SJSA1 (cell line): ENCODE measurements around the gene FKBP8. TPM values are rescaled to one million over a fixed set of nuclear protein-coding genes. Genes with fewer than 3 reads are reported as not detected.

ENCODE experiments used
- DNase-seq, 2 experiments: peaks; one replicate each; pipeline ENCODE4 v3.0.0-alpha.2; 2015 to 2020; ENCODE audit warnings: low spot score in 2 of 2, low read depth in 1 of 2
- H3K27ac ChIP-seq: fragments of 250-450 bp; sonication (Bioruptor Pico); 2 replicates; pipeline ENCODE4 v1.5.1; 2020; ENCODE audit warnings: mild to moderate bottlenecking, moderate library complexity
- H3K27me3 ChIP-seq: fragments of 250-450 bp; sonication (Bioruptor Pico); replicated peaks from 2 replicates; pipeline ENCODE4 v1.5.1; 2020; ENCODE audit warnings: mild to moderate bottlenecking, moderate library complexity
- H3K36me3 ChIP-seq: fragments of 250-450 bp; sonication (Bioruptor Pico); 2 replicates; pipeline ENCODE4 v1.5.1; 2020; ENCODE audit warnings: mild to moderate bottlenecking
- H3K4me1 ChIP-seq: fragments of 250-450 bp; sonication (Bioruptor Pico); replicated peaks from 2 replicates; pipeline ENCODE4 v1.6.1; 2021; ENCODE audit warnings: mild to moderate bottlenecking
- H3K4me3 ChIP-seq: fragments of 250-450 bp; sonication (Bioruptor Pico); 2 replicates; pipeline ENCODE4 v1.5.1; 2020; ENCODE audit warnings: mild to moderate bottlenecking
- H3K9me3 ChIP-seq: fragments of 250-450 bp; sonication (Bioruptor Pico); replicated peaks from 2 replicates; pipeline ENCODE4 v1.5.1; 2020; ENCODE audit warnings: mild to moderate bottlenecking
- total RNA-seq: library from RNA; depleted of rRNA; stranded (reverse); fragments of >200 nt; shearing (Covaris generic); gene quantifications from 2 replicates; pipeline ENCODE4 v1.2.3, GENCODE V29; 2014

The FKBP8 gene
- total RNA-seq, 1 experiment from 2014 or later: 212 TPM

DNA sequence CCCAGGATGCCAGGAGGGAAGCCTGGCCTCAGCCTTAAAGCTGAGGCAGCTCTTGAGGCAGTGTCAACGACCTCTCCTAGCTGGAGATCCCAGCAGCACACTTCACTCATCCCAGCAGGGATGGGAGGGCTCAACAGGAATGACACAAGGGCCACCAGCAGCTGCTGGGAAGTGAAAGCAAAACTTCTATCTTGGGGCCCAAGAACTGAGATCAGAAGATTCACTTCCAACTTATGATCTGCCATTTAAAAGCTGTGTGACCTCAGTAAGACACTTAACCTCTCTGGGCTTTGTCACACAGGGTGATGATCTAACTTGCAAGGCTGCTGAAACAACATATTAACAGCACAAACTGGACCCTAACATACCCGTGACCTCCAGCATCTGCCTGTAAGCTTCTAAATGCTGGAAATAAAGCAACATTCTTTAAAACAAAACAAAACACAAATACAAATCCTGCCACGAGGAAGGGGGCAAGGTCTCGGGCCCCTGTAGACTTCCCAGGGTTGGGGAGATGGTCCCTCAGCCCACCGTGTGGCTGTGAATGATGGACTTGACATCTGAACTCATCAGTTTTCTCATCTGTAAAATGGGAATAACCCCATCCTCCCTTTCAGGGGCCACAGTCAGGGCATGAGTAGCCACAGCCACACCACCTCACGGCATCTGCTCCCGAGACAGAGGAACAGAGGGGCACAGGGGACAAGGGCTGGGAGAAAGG is 44.2 kb downstream of the FKBP8 start:
- no peak for DNase-seq
- peaks cover 3% of the 10 kb centered on the region; the same call in 1 of the 2 replicates for H3K36me3 ChIP-seq
- H3K9me3 ChIP-seq: no peaks in the 10 kb centered on the region
- H3K27ac ChIP-seq: no peak overlapping the region
- H3K4me1 ChIP-seq: peaks cover 10% of the 10 kb centered on the region; the same call in 1 of the 2 replicates
- no peak overlapping the region for H3K4me3 ChIP-seq
- H3K27me3 ChIP-seq: no peaks in the 10 kb centered on the region

- Histone ChIP-seq H3K4me1 (peaks cover 10% of the 10 kb centered on the region; the same call in 1 of the 2 replicates), H3K4me3 (no peak overlapping the region), H3K27ac (no peak overlapping the region), H3K27me3 (no peaks in the 10 kb centered on the region), H3K9me3 (no peaks in the 10 kb centered on the region), H3K36me3 (peaks cover 3% of the 10 kb centered on the region)
- DNase-seq: no peak
These were observed 46.5 kb downstream of the FKBP8 start for GRCh38 chr19:18496980-18497256.

DNA sequence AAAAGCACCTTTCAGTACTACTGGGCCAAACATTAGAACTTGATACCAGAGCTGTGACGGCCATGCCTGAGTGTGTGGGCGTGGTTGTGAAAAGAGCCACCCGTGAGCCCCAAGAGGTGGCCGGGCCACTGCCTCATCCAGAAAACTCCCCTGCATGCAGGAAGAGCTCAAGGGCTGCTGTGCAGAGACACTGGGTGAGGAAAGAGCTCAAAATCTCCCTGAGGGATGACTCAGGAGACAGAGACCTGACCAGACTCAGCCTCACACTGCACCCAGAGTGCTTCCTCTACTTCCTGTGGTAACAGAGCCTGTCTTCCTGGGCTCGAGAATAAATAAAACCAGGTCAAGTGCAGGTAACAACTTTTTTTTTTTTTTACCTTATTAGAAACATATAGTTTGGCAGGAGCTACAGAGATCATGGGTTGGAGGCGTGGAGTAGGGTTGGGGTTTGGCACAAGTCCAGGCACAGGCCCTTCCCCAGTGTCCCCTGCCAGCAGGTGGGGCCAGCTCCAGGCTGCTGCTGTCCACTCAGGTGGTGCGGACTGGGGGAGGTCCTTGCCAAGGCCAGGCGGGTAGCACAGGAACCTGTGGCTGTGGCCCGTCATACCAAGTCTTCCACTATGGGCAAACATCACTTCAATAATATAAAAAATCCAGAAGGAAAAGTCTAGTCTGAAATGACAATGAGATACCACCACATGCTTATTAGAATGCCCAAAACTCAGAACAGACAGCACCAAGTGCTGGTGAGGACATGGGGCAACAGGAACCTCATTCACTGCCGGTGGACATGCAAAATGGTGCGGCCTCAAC is 47.0 kb downstream of the FKBP8 start:
- Histone ChIP-seq H3K36me3 (peaks cover under 1% of the 10 kb centered on the region), H3K27me3 (no peaks in the 10 kb centered on the region), H3K27ac (no peak overlapping the region), H3K4me3 (no peak overlapping the region), H3K9me3 (no peaks in the 10 kb centered on the region), H3K4me1 (peaks cover 10% of the 10 kb centered on the region; the same call in 1 of the 2 replicates)
- DNase-seq: no peak

DNA sequence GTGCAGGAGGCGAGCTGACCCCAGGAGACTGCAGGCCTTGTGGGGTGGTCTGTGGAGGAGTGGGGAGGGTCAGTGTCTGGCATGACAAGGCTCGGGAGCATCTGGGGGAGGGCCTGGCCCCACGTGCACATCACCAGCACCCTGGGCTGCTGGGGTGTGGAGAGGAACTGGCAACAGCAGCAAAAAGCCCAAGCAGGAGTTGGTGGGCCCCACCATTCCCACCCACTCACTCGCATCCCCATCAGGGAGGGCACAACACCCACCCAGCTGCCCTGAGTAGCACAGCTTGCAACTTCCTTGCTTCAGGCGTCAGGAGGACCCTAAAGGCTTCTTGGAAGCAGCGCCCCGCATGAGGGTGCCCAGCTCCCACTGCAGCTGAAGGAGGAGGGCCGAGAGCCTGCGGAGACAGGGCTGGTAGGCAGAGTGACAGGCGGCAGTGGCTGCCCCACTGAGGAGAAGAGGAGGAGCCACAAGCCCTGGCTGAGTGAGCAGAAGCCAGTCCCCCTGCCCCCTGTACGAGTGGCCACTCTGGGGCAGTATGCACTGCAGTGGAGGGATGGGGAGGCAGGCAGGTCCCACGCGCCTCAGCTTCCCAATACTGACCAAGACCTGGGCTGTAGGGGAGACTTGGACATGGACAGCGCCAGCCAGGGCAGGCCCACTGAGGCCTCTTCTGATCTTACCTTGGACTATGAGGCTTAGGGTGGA is 48.0 kb downstream of the FKBP8 start:
- Histone ChIP-seq H3K4me1 (peaks cover 10% of the 10 kb centered on the region; the same call in 1 of the 2 replicates), H3K27ac (no peak overlapping the region)

GRCh38 chr19:18494267-18494607 is 49.1 kb downstream of the FKBP8 start:
- H3K4me3 ChIP-seq: no peak overlapping the region

More for the DNA sequence above, 48.0 kb downstream of the FKBP8 start:
- H3K9me3 ChIP-seq: no peaks in the 10 kb centered on the region
- no peak overlapping the region for H3K4me3 ChIP-seq
- H3K36me3 ChIP-seq: peaks cover 5% of the 10 kb centered on the region; the same call in 1 of the 2 replicates
- no peaks in the 10 kb centered on the region for H3K27me3 ChIP-seq
- DNase-seq: no peak

DNA sequence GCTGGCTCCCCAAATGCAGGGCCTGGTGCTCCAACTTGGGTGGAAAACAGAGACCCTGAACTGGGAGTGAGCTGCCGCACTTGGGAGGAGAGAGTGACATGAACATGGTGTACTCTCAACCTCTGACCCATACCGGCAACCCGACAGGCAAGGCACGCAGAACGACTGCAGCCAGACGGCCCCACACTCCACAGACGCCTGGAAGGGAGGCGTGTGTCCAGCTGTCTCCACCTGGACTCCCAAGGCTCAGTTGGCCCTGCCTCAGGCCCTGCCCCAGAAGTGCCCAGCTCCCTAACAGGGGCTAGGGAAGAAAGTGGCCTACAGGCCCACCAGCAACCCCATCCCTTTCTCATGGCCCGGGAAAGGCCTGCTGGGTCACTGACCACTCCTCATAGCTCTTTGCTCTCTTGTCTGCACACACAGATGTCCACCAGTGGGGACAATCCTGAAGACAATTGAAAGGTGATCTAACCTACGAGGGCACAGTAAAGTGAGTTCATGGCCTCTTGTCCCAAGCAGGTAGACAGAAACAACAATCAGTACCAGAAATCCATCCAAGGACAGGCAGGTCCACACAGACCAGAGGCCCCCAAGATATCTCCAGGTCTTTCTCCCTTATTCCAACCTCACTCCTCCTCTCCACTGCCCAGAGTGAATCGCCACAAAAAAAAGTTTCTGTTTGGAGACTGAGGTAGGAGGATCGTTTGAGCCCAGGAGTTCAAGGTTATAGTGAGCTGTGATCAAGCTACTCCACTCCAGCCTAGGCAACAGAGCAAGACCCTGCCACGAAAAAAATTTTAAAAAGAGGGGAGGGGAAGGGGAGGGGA is 49.7 kb downstream of the FKBP8 start:
- no peaks in the 10 kb centered on the region for H3K27me3 ChIP-seq
- no peaks in the 10 kb centered on the region for H3K9me3 ChIP-seq
- H3K36me3 ChIP-seq: peaks cover 6% of the 10 kb centered on the region; the same call in 1 of the 2 replicates
- DNase-seq: no peak
- H3K4me1 ChIP-seq: peaks cover 13% of the 10 kb centered on the region
- H3K4me3 ChIP-seq: no peak overlapping the region
- no peak overlapping the region for H3K27ac ChIP-seq

More at GRCh38 chr19:18494267-18494607, 49.1 kb downstream of the FKBP8 start:
- Histone ChIP-seq H3K27me3 (no peaks in the 10 kb centered on the region), H3K9me3 (no peaks in the 10 kb centered on the region), H3K4me1 (peaks cover 10% of the 10 kb centered on the region; the same call in 1 of the 2 replicates), H3K27ac (no peak overlapping the region), H3K36me3 (peaks cover 6% of the 10 kb centered on the region; the same call in 1 of the 2 replicates)
- no peak for DNase-seq

- Histone ChIP-seq H3K9me3 (no peaks in the 10 kb centered on the region), H3K4me1 (peaks cover 26% of the 10 kb centered on the region), H3K4me3 (no peak overlapping the region), H3K27ac (no peak overlapping the region), H3K36me3 (peaks cover 6% of the 10 kb centered on the region), H3K27me3 (no peaks in the 10 kb centered on the region)
- DNase-seq: no peak
These were observed 51.1 kb downstream of the FKBP8 start for GRCh38 chr19:18491995-18492953.

DNA sequence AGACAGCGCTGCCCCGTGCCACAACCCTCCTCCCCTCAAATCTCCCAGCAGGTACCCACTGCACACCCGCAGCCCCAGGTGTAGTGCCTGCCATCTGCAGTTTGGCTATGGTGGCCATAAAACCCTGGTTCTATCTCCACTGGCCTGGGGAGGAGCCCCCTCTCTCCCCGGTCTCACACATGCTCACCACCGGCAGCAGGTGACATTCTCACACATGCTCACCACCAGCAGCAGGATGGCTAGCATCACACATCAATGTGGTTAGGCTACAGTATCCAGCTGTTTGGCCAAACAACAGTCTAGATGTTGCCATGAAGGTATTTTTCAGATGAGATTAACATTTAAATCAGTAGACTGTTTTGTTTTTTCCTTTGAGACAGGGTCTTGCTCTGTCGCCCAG is 52.6 kb downstream of the FKBP8 start:
- Histone ChIP-seq H3K27ac (no peak overlapping the region), H3K27me3 (no peaks in the 10 kb centered on the region), H3K36me3 (peaks cover 11% of the 10 kb centered on the region), H3K4me1 (peaks cover 33% of the 10 kb centered on the region), H3K9me3 (no peaks in the 10 kb centered on the region), H3K4me3 (no peak overlapping the region)
- DNase-seq: no peak

GRCh38 chr19:18489627-18490184 is 53.7 kb downstream of the FKBP8 start:
- no peaks in the 10 kb centered on the region for H3K9me3 ChIP-seq
- no peaks in the 10 kb centered on the region for H3K27me3 ChIP-seq
- H3K27ac ChIP-seq: no peak overlapping the region
- no peak overlapping the region for H3K4me3 ChIP-seq
- DNase-seq: no peak
- H3K4me1 ChIP-seq: peaks cover 33% of the 10 kb centered on the region
- peaks cover 11% of the 10 kb centered on the region for H3K36me3 ChIP-seq

- Histone ChIP-seq H3K27ac (no peak overlapping the region), H3K36me3 (peaks cover 11% of the 10 kb centered on the region), H3K4me3 (no peak overlapping the region), H3K9me3 (no peaks in the 10 kb centered on the region), H3K4me1 (peaks cover 30% of the 10 kb centered on the region), H3K27me3 (no peaks in the 10 kb centered on the region)
- DNase-seq: no peak
These were observed 54.3 kb downstream of the FKBP8 start for GRCh38 chr19:18488838-18489626.

- DNase-seq: peak; percentile 41 to 72
- H3K4me1 ChIP-seq: peaks cover 30% of the 10 kb centered on the region
- H3K36me3 ChIP-seq: peaks cover 11% of the 10 kb centered on the region
- H3K27ac ChIP-seq: no peak overlapping the region
- H3K4me3 ChIP-seq: no peak overlapping the region
- no peaks in the 10 kb centered on the region for H3K9me3 ChIP-seq
- no peaks in the 10 kb centered on the region for H3K27me3 ChIP-seq
These were observed 55.0 kb downstream of the FKBP8 start for GRCh38 chr19:18488403-18488723.
